NB4 (cell line): Measurements from ENCODE around the gene LIPT1.

Source experiments
- MYC ChIP-seq: IDR thresholded peaks from 2 replicates; pipeline ENCODE4 v1.6.1; 2011; ENCODE audit warnings: low read depth, low read length
- POLR2A ChIP-seq: IDR thresholded peaks from 2 replicates; pipeline ENCODE4 v1.6.1; 2011; ENCODE audit warnings: mild to moderate bottlenecking; ENCODE audit not compliant: insufficient read length; ENCODE audit errors: extremely low read depth
- TF ChIP-seq, protein P1 (sequence below): IDR thresholded peaks from one replicate; pipeline ENCODE4 v1.5.1; 2012; ENCODE audit warnings: low read depth, low read length
- TF ChIP-seq, protein P2 (sequence below): IDR thresholded peaks from 2 replicates; pipeline ENCODE4 v1.6.1; 2011; ENCODE audit warnings: low read depth, low read length

- TF ChIP-seq, protein P1, sequence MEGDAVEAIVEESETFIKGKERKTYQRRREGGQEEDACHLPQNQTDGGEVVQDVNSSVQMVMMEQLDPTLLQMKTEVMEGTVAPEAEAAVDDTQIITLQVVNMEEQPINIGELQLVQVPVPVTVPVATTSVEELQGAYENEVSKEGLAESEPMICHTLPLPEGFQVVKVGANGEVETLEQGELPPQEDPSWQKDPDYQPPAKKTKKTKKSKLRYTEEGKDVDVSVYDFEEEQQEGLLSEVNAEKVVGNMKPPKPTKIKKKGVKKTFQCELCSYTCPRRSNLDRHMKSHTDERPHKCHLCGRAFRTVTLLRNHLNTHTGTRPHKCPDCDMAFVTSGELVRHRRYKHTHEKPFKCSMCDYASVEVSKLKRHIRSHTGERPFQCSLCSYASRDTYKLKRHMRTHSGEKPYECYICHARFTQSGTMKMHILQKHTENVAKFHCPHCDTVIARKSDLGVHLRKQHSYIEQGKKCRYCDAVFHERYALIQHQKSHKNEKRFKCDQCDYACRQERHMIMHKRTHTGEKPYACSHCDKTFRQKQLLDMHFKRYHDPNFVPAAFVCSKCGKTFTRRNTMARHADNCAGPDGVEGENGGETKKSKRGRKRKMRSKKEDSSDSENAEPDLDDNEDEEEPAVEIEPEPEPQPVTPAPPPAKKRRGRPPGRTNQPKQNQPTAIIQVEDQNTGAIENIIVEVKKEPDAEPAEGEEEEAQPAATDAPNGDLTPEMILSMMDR: no peak
- TF ChIP-seq, protein P2, sequence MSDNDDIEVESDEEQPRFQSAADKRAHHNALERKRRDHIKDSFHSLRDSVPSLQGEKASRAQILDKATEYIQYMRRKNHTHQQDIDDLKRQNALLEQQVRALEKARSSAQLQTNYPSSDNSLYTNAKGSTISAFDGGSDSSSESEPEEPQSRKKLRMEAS: no peak
- TF ChIP-seq POLR2A (no peak), MYC (no peak)
Observed at GRCh38 chr2:99183025-99183424, 28.3 kb downstream of the LIPT1 start.
